Measurements from ENCODE around the gene SMYD3. TPM values are rescaled to one million over a fixed set of nuclear protein-coding genes. Genes with fewer than 3 reads are reported as not detected.

Gene SMYD3
- total RNA-seq, 4 donors from 2014 or later = 7.6 to 26.3 (median 13.4) TPM

- ATAC-seq (ENCODE audit: low FRiP score) (no peak), DNase-seq (ENCODE audit: low spot score) (no peak)
- TF ChIP-seq, protein P1, sequence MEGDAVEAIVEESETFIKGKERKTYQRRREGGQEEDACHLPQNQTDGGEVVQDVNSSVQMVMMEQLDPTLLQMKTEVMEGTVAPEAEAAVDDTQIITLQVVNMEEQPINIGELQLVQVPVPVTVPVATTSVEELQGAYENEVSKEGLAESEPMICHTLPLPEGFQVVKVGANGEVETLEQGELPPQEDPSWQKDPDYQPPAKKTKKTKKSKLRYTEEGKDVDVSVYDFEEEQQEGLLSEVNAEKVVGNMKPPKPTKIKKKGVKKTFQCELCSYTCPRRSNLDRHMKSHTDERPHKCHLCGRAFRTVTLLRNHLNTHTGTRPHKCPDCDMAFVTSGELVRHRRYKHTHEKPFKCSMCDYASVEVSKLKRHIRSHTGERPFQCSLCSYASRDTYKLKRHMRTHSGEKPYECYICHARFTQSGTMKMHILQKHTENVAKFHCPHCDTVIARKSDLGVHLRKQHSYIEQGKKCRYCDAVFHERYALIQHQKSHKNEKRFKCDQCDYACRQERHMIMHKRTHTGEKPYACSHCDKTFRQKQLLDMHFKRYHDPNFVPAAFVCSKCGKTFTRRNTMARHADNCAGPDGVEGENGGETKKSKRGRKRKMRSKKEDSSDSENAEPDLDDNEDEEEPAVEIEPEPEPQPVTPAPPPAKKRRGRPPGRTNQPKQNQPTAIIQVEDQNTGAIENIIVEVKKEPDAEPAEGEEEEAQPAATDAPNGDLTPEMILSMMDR (IDR thresholded peaks at IDR 0.05) = no peak
These were observed 372.3 kb downstream of the SMYD3 start for GRCh38 chr1:246134789-246135188.

- TF ChIP-seq, protein P1 (IDR thresholded peaks at IDR 0.05) = no peak
- ATAC-seq (ENCODE audit: low FRiP score) (no peak), DNase-seq (ENCODE audit: low spot score) (no peak)
These were observed 376.0 kb downstream of the SMYD3 start for GRCh38 chr1:246131095-246131494.

DNA sequence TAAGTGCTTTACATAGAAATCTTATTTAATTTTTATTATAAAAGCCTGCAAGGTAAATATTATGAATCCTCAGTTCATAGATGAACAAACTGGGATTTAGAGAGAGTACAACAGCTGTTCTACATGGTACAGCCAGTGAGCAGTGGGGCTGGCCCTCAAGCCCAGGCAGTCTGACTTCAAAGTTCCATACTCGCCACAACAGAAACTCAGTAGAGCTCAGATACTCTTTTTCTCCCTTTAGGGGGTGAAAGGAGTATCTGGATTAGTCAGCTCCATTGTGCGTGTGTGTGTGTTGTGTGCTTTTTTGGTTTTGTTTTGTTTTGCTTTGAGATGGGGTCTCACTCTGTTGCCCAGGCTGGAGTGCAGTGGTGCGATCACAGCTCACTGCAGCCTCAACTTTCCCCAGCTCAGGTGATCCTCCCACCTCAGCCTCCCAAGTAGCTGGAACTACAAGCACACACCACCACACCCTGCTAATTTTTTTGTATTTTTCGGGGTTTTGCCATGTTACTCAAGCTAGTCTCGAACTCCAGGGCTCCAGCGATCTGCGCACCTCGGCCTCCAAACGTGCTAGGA is 378.5 kb downstream of the SMYD3 start:
- TF ChIP-seq, protein P1 (IDR thresholded peaks at IDR 0.05) = no peak
- no peak for ATAC-seq (ENCODE audit: low FRiP score)
- DNase-seq (ENCODE audit: low spot score) = no peak

GRCh38 chr1:246126580-246126979 is 380.5 kb downstream of the SMYD3 start:
- TF ChIP-seq, protein P1 (IDR thresholded peaks at IDR 0.05) = no peak
- DNase-seq (ENCODE audit: low spot score) = no peak
- ATAC-seq (ENCODE audit: low FRiP score) = no peak

DNA sequence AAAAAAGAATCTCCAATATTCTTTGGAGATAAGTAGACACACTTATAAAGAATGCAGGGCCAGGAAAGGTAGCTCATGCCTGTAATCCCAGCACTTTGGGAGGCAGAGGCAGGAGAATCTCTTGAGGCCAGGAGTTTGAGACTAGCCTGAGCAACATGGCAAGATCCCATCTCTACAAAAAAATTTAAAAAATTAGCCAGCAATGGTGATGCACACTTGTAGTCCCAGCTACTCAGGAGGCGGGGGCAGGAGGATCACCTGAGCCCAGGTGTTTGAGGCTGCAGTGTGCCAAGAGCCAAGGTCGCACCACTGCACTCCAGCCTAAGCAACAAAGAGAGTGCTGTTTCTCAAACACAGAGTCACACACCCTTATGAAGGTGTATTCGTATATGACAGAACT is 385.0 kb downstream of the SMYD3 start:
- ATAC-seq (ENCODE audit: low FRiP score) = no peak
- TF ChIP-seq, protein P1 (IDR thresholded peaks at IDR 0.05) = no peak
- no peak for DNase-seq (ENCODE audit: low spot score)

DNA sequence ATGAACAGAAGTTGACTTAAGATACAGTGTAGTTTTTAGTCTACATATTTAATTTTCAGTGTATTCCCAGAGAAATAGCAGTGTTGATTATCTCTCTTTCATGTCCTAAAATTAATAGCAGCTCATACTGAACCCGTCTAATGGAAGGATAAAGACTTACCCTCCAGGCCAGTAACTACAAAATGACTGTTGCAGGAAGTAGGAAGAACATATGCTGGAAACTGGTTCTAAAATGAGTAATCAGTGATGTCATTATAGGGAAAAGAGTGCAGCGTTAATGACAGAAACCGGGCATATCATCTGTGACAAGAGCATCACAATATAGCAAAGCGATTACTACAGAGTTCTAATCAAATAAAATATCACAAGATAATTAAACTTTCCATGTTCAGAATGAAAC is 385.5 kb downstream of the SMYD3 start:
- ATAC-seq (ENCODE audit: low FRiP score) = no peak

More for the DNA sequence above, 385.5 kb downstream of the SMYD3 start:
- no peak for DNase-seq (ENCODE audit: low spot score)
- TF ChIP-seq, protein P1 (IDR thresholded peaks at IDR 0.05) = no peak

Data from omental fat pad (tissue), 4 donors.